ENCODE measurements around the gene SYTL2.

SYTL2 gene

GRCh38 chr11:85725510-85726258, 85.3 kb downstream of the SYTL2 start:
- no peak for DNase-seq (ENCODE audit: low read depth)

GRCh38 chr11:85724748-85725465, 86.0 kb downstream of the SYTL2 start:
- DNase-seq (ENCODE audit: low read depth) = no peak

GRCh38 chr11:85723088-85723487, 87.9 kb downstream of the SYTL2 start:
- DNase-seq (ENCODE audit: low read depth) = no peak

GRCh38 chr11:85721191-85721590, 89.8 kb downstream of the SYTL2 start:
- no peak for DNase-seq (ENCODE audit: low read depth)

- DNase-seq (ENCODE audit: low read depth) = no peak
Measured at GRCh38 chr11:85718991-85719807, 91.7 kb downstream of the SYTL2 start.

- no peak for DNase-seq (ENCODE audit: low read depth)
Measured at GRCh38 chr11:85718126-85718943, 92.6 kb downstream of the SYTL2 start.

GRCh38 chr11:85717429-85717828, 93.5 kb downstream of the SYTL2 start:
- DNase-seq (ENCODE audit: low read depth) = no peak

- DNase-seq (ENCODE audit: low read depth) = no peak
Measured at GRCh38 chr11:85712953-85713352, 98.0 kb downstream of the SYTL2 start.

GRCh38 chr11:85710917-85711316, 100.0 kb downstream of the SYTL2 start:
- DNase-seq (ENCODE audit: low read depth) = no peak

GRCh38 chr11:85709941-85710702, 100.8 kb downstream of the SYTL2 start:
- no peak for DNase-seq (ENCODE audit: low read depth)

GRCh38 chr11:85705800-85706199, 105.1 kb downstream of the SYTL2 start:
- DNase-seq (ENCODE audit: low read depth) = no peak

GRCh38 chr11:85704967-85705366, 106.0 kb downstream of the SYTL2 start:
- no peak for DNase-seq (ENCODE audit: low read depth)

- no peak for DNase-seq (ENCODE audit: low read depth)
Measured at GRCh38 chr11:85699957-85700741, 110.8 kb downstream of the SYTL2 start.

- DNase-seq (ENCODE audit: low read depth) = no peak
Measured at GRCh38 chr11:85698195-85698594, 112.7 kb downstream of the SYTL2 start.

- DNase-seq (ENCODE audit: low read depth) = no peak
Measured at GRCh38 chr11:85697747-85698146, 113.2 kb downstream of the SYTL2 start.

GRCh38 chr11:85695546-85695945, 115.4 kb downstream of the SYTL2 start:
- no peak for DNase-seq (ENCODE audit: low read depth)

GRCh38 chr11:85694385-85694980, 116.5 kb downstream of the SYTL2 start:
- DNase-seq (ENCODE audit: low read depth) = no peak

GRCh38 chr11:85685820-85686459, 125.0 kb downstream of the SYTL2 start, which contains the start of gene CCDC89:
Gene CCDC89, minus strand, starts transcription at chr11:85686195. Its CDS starts 65 bp downstream, at chr11:85686130.
- DNase-seq (ENCODE audit: low read depth) = no peak

- DNase-seq (ENCODE audit: low read depth) = no peak
Measured at GRCh38 chr11:85685125-85685819, 125.7 kb downstream of the SYTL2 start.

All from activated gamma-delta T cell treated with anti-CD3 and anti-CD28 coated beads, Interleukin-2, amount 50 U/mL, for 16 hours (primary cell).